GM12878 (cell line): ENCODE measurements around the gene SLITRK3. TPM values are rescaled to one million over a fixed set of nuclear protein-coding genes. Genes with fewer than 3 reads are reported as not detected.

Experiments used
- ATAC-seq: fragments of 200-7000 bp; cut with Tn5 transposase; 3 replicates; pipeline ENCODE4 v1.9.1; 2020; ENCODE audit warnings: mild to moderate bottlenecking, moderate library complexity
- BruUV-seq: library from RNA; stranded (reverse); fragments of 400-500 nt; replicated peaks from 2 replicates; lab custom pipeline; 2021; lab: Mats Ljungman, UMichigan
- CTCF ChIA-PET: fragments of 300-600 bp; sonication (Branson Sonifier 250); formaldehyde crosslinking; extraction: SDS; loops from one replicate; lab custom pipeline; 2021; ENCODE audit warnings: inconsistent platforms; lab: Yijun Ruan, JAX
- POLR2A ChIA-PET: fragments of 350-600 bp; formaldehyde crosslinking; extraction: SDS; loops from one replicate; lab custom pipeline; 2021; ENCODE audit warnings: inconsistent platforms; lab: Charles Lee
- RAD21 ChIA-PET: fragments of 300-600 bp; sonication (Branson Sonifier 250); formaldehyde crosslinking; loops from one replicate; lab custom pipeline; 2023; ENCODE audit warnings: antibody characterized with exemption; ENCODE audit not compliant: unreplicated experiment; lab: Charles Lee
- SMC1A ChIA-PET: fragments of 300-600 bp; sonication (Branson Sonifier 250); formaldehyde crosslinking; loops from one replicate; lab custom pipeline; 2023; ENCODE audit not compliant: unreplicated experiment, uncharacterized antibody; lab: Charles Lee
- DNase-seq: peaks from one replicate; pipeline ENCODE4 v3.0.0-alpha.2; 2011; ENCODE audit warnings: low read depth, low spot score
- FAIRE-seq: peaks from 3 replicates; lab custom pipeline; 2011; peaks lifted over from hg19 to GRCh38; lab: Jason Lieb, UNC
- H2AFZ ChIP-seq: 2 replicates; pipeline ENCODE4 v1.6.0; 2011; ENCODE audit warnings: low read depth, low read length, control low read depth; ENCODE audit not compliant: control insufficient read depth
- H3K27ac ChIP-seq: 2 replicates; pipeline ENCODE4 v1.5.1; 2011; ENCODE audit warnings: control low read depth; ENCODE audit not compliant: control insufficient read depth, insufficient read depth
- H3K27me3 ChIP-seq, 2 experiments: replicated peaks in 1 of 2; 2 replicates each; pipeline versions ENCODE4 v1.6.0 to v1.6.1; 2011; ENCODE audit warnings: low read length in 1 of 2; ENCODE audit not compliant: control insufficient read depth in 2 of 2, insufficient read depth in 2 of 2
- H3K36me3 ChIP-seq, 2 experiments: 2 replicates each; pipeline ENCODE4 v1.5.1; 2011; ENCODE audit warnings: low read length in 1 of 2; ENCODE audit not compliant: control insufficient read depth in 2 of 2, insufficient read depth in 2 of 2
- H3K4me1 ChIP-seq: 2 replicates; pipeline ENCODE4 v1.6.1; 2011; ENCODE audit warnings: mild to moderate bottlenecking, low read length, moderate library complexity, mixed read lengths; ENCODE audit not compliant: control insufficient read depth, insufficient read depth
- H3K4me2 ChIP-seq: 2 replicates; pipeline ENCODE4 v1.6.0; 2011; ENCODE audit warnings: control low read depth; ENCODE audit not compliant: control insufficient read depth, insufficient read depth
- H3K4me3 ChIP-seq: fragments of 200-600 bp; sonication (generic); 2 replicates; pipeline ENCODE4 v1.5.1; 2016
- H3K79me2 ChIP-seq: 2 replicates; pipeline ENCODE4 v1.6.0; 2011; ENCODE audit warnings: low read length; ENCODE audit not compliant: control insufficient read depth, insufficient read depth
- H3K9ac ChIP-seq: 2 replicates; pipeline ENCODE4 v1.8.0; 2011; ENCODE audit warnings: low read length, control low read depth, mixed read lengths; ENCODE audit not compliant: control insufficient read depth, insufficient read depth
- H3K9me3 ChIP-seq: replicated peaks from 3 replicates; pipeline ENCODE4 v1.5.1; 2011; ENCODE audit warnings: mild to moderate bottlenecking, low read length; ENCODE audit not compliant: control insufficient read depth, insufficient read depth
- H4K20me1 ChIP-seq: 2 replicates; pipeline ENCODE4 v1.6.0; 2011; ENCODE audit not compliant: control insufficient read depth, insufficient read depth
- ATF2 ChIP-seq: IDR thresholded peaks from 2 replicates; pipeline ENCODE4 v1.6.1; 2012; ENCODE audit warnings: low read length, inconsistent platforms
- ATF3 ChIP-seq: IDR thresholded peaks from 2 replicates; pipeline ENCODE4 v1.6.1; 2011; ENCODE audit warnings: low read depth, mild to moderate bottlenecking, low read length, moderate library complexity, borderline replicate concordance; ENCODE audit errors: extremely low read depth
- BCL3 ChIP-seq: IDR thresholded peaks from 2 replicates; pipeline ENCODE4 v1.6.1; 2011; ENCODE audit warnings: borderline replicate concordance, low read depth, mild to moderate bottlenecking, moderate library complexity, low read length; ENCODE audit not compliant: insufficient read depth, poor library complexity, severe bottlenecking
- CHD4 ChIP-seq: fragments of 200-600 bp; sonication (generic); IDR thresholded peaks from 2 replicates; pipeline ENCODE4 v1.6.1; 2016; ENCODE audit warnings: mild to moderate bottlenecking
- NR2C2 ChIP-seq: IDR thresholded peaks from 2 replicates; pipeline ENCODE4 v1.6.1; 2011; ENCODE audit warnings: borderline replicate concordance, low read depth; ENCODE audit not compliant: control insufficient read depth, insufficient read length
- SRF ChIP-seq, 2 experiments: IDR thresholded peaks; 2 replicates each; pipeline ENCODE4 v1.6.1; 2011; ENCODE audit warnings: low read depth in 2 of 2, low read length in 2 of 2, mild to moderate bottlenecking in 1 of 2, moderate library complexity in 1 of 2
- ZNF622 ChIP-seq: fragments of 450-650 bp; IDR thresholded peaks from 2 replicates; pipeline ENCODE4 v1.6.1; 2017; ENCODE audit warnings: mild to moderate bottlenecking, inconsistent platforms
- ZNF687 ChIP-seq: fragments of 450-650 bp; IDR thresholded peaks from 2 replicates; pipeline ENCODE4 v1.6.1; 2017; ENCODE audit warnings: mild to moderate bottlenecking, moderate library complexity
- WGBS: methylation state at CpG from one replicate; pipeline ENCODE4 v1.1.6; 2016; ENCODE audit warnings: low lambda C conversion rate; ENCODE audit not compliant: insufficient replicate concordance, insufficient coverage; ENCODE audit errors: missing lambda C conversion rate; 5-methylcytosine and 5-hydroxymethylcytosine counted together
- in situ Hi-C: fragments of 300-500 bp; cut with MboI; formaldehyde crosslinking; loops from 9 replicates; pipeline ENCODE4 v1.14.3; 2018; ENCODE audit warnings: mixed read lengths
- intact Hi-C: fragments of 100-400 bp; cut with micrococcal nuclease; formaldehyde crosslinking; loops from one replicate; pipeline ENCODE4 v1.14.2; 2022; ENCODE audit not compliant: unreplicated experiment
- polyA plus RNA-seq, 11 experiments: library from polyadenylated mRNA; depleted of rRNA in 4 of 11; unstranded in 6 of 11; stranded (reverse) in 5 of 11; fragments of >200 nt; fragmentation: Nextera tagmentation in 4 of 11; fragmentation: Illumina TruSeq in 1 of 11; extraction: Ambion mirVana in 4 of 11; extraction: Trizol in 1 of 11; gene quantifications; 1 replicate in 1 of 11; 2 replicates in 10 of 11; pipeline versions ENCODE4 v1.2.1 to v1.2.3, GENCODE V29; 2011 to 2016; ENCODE audit warnings: inconsistent platforms in 2 of 11, missing spikeins in 2 of 11, low read depth in 1 of 11
- total RNA-seq, 4 experiments: library from RNA; depleted of rRNA in 3 of 4; stranded (reverse); fragments of >200 nt in 3 of 4; fragmentation: Illumina TruSeq in 1 of 4; extraction: Trizol in 1 of 4; gene quantifications; 2 replicates each; pipeline versions ENCODE4 v1.2.1 to v1.2.3, GENCODE V29; 2013 to 2021

SLITRK3 gene
- total and polyA plus RNA-seq, 10 of the 15 experiments (the other 5 are each of a cell fraction or from before 2014, with no cell fraction given), result 0.03 TPM; not detected in 9

GRCh38 chr3:165159760-165160421 is 36.3 kb downstream of the SLITRK3 start:
- intact Hi-C loops, result no loop called here
- ChIA-PET CTCF (interaction anchor here (0.8 kb wide), 1 partner anchor 11 kb away, joined by 3 read pairs; no protein-coding TSS in a partner anchor), SMC1A (interaction anchor here (0.8 kb wide), 1 partner anchor 10 kb away, joined by 3 read pairs; no protein-coding TSS in a partner anchor), RAD21 (no interaction called here), POLR2A (no interaction called here)
- no peaks in the 10 kb centered on the region for H3K79me2 ChIP-seq
- no peaks in the 10 kb centered on the region for H3K27me3 ChIP-seq
- in situ Hi-C loops, result no loop called here
- H4K20me1 ChIP-seq, result no peaks in the 10 kb centered on the region
- no peak for DNase-seq
- no peak for ATAC-seq
- no peaks in the 10 kb centered on the region for H3K36me3 ChIP-seq
- no peak for TF ChIP-seq ZNF687
- no TSS peak for BruUV-seq
- no peak overlapping the region for H3K27ac ChIP-seq
- H3K4me1 ChIP-seq, result no peaks in the 10 kb centered on the region
- no peak for FAIRE-seq
- 0% methylated on average over 1 of the region's 1 CpG for WGBS
- no peak overlapping the region for H3K4me2 ChIP-seq
- no peaks in the 10 kb centered on the region for H3K9me3 ChIP-seq
- no peak overlapping the region for H3K4me3 ChIP-seq
- H2AFZ ChIP-seq, result no peak overlapping the region
- no peak overlapping the region for H3K9ac ChIP-seq

GRCh38 chr3:165158011-165158410 is 38.2 kb downstream of the SLITRK3 start:
- no peak overlapping the region for H3K27ac ChIP-seq
- no peaks in the 10 kb centered on the region for H3K4me1 ChIP-seq
- H3K36me3 ChIP-seq, result no peaks in the 10 kb centered on the region
- no peaks in the 10 kb centered on the region for H4K20me1 ChIP-seq
- no peak for ATAC-seq
- ChIA-PET RAD21 (no interaction called here), POLR2A (no interaction called here), SMC1A (interaction anchor here (1.2 kb wide), 1 partner anchor 9 kb away, joined by 3 read pairs; no protein-coding TSS in a partner anchor), CTCF (no interaction called here)
- H3K4me3 ChIP-seq, result no peak overlapping the region
- no peak overlapping the region for H2AFZ ChIP-seq
- in situ Hi-C loops (no loop called here), intact Hi-C loops (no loop called here)
- no peak for FAIRE-seq
- DNase-seq, result no peak
- H3K9me3 ChIP-seq, result no peaks in the 10 kb centered on the region
- H3K27me3 ChIP-seq, result no peaks in the 10 kb centered on the region
- no peak overlapping the region for H3K4me2 ChIP-seq
- no TSS peak for BruUV-seq
- TF ChIP-seq ZNF622 (no peak), NR2C2 (no peak), ATF2 (no peak), ATF3 (no peak), CHD4 (no peak), SRF (IDR thresholded peaks at IDR 0.05; ENCODE audit: low read depth in 2 of 2, low read length in 2 of 2) (no peak), BCL3 (no peak)
- no peak overlapping the region for H3K9ac ChIP-seq
- no peaks in the 10 kb centered on the region for H3K79me2 ChIP-seq
- WGBS, result 2% methylated on average over 2 of the region's 2 CpGs
